Nephron (organoid): ENCODE data around the gene CTNNBIP1.

Experiments
- H3K27ac Mint-ChIP-seq, 3 experiments: 2 replicates each; pipeline ENCODE4 v1.8.0; 2020; ENCODE audit warnings: mixed read lengths in 3 of 3, mild to moderate bottlenecking in 2 of 3, moderate library complexity in 1 of 3
- H3K27me3 Mint-ChIP-seq: 2 replicates; pipeline ENCODE4 v1.8.0; 2021; ENCODE audit warnings: low read depth, mild to moderate bottlenecking, moderate library complexity, mixed read lengths
- H3K36me3 Mint-ChIP-seq: 2 replicates; pipeline ENCODE4 v1.8.0; 2020; ENCODE audit warnings: low read depth, mixed read lengths
- H3K4me1 Mint-ChIP-seq: 2 replicates; pipeline ENCODE4 v1.8.0; 2020; ENCODE audit warnings: mixed read lengths
- H3K4me3 Mint-ChIP-seq, 3 experiments: 2 replicates each; pipeline ENCODE4 v1.8.0; 2020; ENCODE audit warnings: mild to moderate bottlenecking in 3 of 3, mixed read lengths in 3 of 3, moderate library complexity in 2 of 3
- H3K9me3 Mint-ChIP-seq: 2 replicates; pipeline ENCODE4 v1.8.0; 2020; ENCODE audit warnings: mixed read lengths
- TF ChIP-seq, protein P1 (sequence below), 3 experiments: fragments of 200-600 bp; sonication (generic); IDR thresholded peaks; one replicate each; pipeline ENCODE4 v1.5.0; 2021; ENCODE audit warnings: antibody characterized with exemption in 3 of 3; ENCODE audit not compliant: unreplicated experiment in 3 of 3

Gene CTNNBIP1

DNA sequence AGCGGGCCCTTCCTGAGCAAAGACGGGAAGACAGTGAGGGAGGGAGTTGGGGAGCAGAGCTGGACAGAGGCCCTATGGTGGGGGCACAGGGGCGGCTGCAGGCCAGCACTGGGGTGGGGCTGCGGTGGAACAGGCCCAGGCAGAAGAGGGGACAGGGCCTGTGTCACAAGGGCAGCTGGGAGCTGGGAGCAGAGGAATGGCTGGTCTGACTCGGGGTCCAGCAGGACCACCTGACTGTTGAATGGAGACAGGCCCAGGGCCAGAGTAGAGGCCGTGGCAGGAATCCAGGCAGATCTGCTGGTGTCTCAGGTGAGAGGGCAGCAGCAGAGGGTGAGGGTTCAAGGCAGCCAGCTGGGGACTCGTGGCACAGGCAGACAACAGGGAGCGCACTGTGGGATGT lies 25.3 kb downstream of the CTNNBIP1 start:
- TF ChIP-seq, protein P1, sequence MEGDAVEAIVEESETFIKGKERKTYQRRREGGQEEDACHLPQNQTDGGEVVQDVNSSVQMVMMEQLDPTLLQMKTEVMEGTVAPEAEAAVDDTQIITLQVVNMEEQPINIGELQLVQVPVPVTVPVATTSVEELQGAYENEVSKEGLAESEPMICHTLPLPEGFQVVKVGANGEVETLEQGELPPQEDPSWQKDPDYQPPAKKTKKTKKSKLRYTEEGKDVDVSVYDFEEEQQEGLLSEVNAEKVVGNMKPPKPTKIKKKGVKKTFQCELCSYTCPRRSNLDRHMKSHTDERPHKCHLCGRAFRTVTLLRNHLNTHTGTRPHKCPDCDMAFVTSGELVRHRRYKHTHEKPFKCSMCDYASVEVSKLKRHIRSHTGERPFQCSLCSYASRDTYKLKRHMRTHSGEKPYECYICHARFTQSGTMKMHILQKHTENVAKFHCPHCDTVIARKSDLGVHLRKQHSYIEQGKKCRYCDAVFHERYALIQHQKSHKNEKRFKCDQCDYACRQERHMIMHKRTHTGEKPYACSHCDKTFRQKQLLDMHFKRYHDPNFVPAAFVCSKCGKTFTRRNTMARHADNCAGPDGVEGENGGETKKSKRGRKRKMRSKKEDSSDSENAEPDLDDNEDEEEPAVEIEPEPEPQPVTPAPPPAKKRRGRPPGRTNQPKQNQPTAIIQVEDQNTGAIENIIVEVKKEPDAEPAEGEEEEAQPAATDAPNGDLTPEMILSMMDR (IDR thresholded peaks at IDR 0.05; ENCODE audit: unreplicated experiment in 3 of 3) = no peak
- H3K9me3 Mint-ChIP-seq = no peaks in the 10 kb centered on the region
- peak overlapping the region; percentile 55 to 86 (median 72) for H3K27ac Mint-ChIP-seq
- H3K36me3 Mint-ChIP-seq = no peaks in the 10 kb centered on the region
- peak overlapping the region in 1 of 3 experiments; percentile 13 for H3K4me3 Mint-ChIP-seq
- H3K27me3 Mint-ChIP-seq = peaks cover 5% of the 10 kb centered on the region
- peaks cover 65% of the 10 kb centered on the region for H3K4me1 Mint-ChIP-seq

DNA sequence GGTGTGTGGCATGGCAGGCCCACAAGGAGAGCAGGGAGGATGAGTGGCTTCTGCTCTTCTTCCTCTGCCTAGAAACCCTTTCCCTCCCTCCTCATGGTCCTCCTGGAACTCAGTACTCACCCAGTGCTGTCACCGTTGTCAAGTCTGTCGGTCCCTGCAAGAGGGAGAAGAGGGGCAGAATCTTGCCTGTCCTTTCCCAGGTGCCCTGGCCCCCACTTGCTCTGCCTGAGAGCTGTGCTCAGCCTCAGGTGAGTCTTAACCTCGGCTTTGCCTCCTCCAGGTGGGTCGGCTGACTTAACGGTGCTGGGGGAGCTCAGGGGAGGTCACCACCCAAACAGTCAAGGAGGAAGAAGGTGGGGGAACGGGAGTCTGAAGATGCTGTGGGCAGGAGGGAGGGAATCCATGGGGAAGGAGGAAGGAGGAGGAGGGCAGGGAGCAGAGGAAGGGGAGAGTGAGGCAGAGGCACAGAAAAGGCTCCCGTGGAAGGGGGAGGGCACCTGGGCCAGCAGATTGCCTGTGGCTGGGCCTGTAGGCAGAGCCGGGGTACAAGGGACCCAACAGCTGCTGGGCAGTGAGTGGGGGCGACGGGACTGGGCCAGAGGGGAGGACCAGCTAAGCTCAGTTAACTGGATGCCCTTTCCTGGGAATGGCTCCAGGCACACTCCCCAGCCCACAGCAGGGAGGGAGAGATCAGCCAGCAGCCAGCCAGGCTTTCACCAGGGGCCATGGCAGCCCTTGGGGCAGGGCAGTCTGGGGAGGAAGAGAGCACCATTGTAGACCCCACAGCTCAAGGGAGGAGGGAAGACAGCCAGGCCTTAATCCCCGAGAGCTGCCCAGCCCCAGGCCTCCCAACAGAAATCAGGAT lies 26.3 kb downstream of the CTNNBIP1 start:
- H3K4me3 Mint-ChIP-seq = no peak overlapping the region
- H3K36me3 Mint-ChIP-seq = no peaks in the 10 kb centered on the region
- peak overlapping the region; percentile 55 to 86 (median 72) for H3K27ac Mint-ChIP-seq
- TF ChIP-seq, protein P1 (IDR thresholded peaks at IDR 0.05; ENCODE audit: unreplicated experiment in 3 of 3) = no peak
- no peaks in the 10 kb centered on the region for H3K9me3 Mint-ChIP-seq
- peaks cover 55% of the 10 kb centered on the region for H3K4me1 Mint-ChIP-seq
- H3K27me3 Mint-ChIP-seq = no peaks in the 10 kb centered on the region

DNA sequence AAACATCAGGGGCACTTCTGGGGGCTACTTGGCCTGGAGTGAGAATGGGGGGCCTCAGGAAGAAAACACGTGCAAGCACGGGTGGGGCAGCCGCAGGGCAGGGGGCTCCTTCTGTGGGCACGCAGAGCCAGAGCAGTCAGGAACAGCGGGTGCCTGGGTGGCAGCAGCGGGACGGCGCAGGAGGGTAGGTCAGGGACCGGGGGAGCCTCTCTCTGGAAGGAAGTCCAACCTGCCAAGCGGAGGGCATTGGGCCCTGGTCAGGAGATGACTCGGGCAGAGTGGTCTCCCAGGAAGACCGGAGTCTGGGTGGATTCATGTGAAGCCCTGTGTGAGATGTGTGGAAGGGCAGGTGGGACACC lies 27.1 kb downstream of the CTNNBIP1 start:
- Mint-ChIP-seq H3K27me3 (no peaks in the 10 kb centered on the region), H3K36me3 (no peaks in the 10 kb centered on the region), H3K4me3 (no peak overlapping the region), H3K27ac (peak overlapping the region; percentile 1 to 42 (median 9)), H3K9me3 (no peaks in the 10 kb centered on the region), H3K4me1 (peaks cover 52% of the 10 kb centered on the region)
- TF ChIP-seq, protein P1 (IDR thresholded peaks at IDR 0.05; ENCODE audit: unreplicated experiment in 3 of 3) = no peak

DNA sequence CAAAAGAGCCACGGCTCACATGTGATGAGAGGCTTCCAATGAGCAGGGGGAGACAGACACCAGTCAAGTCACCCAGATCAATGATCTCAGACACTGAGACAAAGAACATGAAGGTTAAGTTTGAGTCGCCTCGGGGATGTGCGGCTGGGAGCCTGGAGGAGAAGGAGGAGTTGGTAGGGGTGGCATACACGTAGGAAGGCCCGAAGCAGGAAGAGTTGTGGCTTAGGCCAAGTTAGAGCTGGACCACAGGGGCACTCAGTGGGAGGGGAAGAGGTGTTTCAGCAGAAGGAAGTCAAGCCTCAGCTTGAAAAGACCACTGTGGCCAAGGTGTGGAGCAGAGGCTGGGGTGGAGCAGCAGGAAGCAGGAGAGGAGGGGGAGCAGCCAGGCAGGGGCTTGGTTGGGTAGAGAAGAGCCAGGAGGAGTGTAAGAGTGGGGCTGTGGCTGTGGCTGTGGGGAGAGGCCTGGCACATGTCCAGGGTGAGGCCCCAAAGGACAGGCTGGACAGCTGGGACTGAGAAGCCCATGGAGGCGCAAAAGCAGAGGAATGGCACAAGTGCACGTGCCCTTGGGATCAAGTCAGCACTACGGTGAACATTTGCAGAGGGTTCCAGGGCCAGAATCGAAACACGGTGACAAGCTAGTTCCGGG lies 27.6 kb downstream of the CTNNBIP1 start:
- Mint-ChIP-seq H3K4me1 (peaks cover 54% of the 10 kb centered on the region), H3K9me3 (no peaks in the 10 kb centered on the region), H3K27me3 (no peaks in the 10 kb centered on the region), H3K27ac (peak overlapping the region in 2 of 3 experiments; percentile 1 to 9), H3K4me3 (no peak overlapping the region), H3K36me3 (no peaks in the 10 kb centered on the region)
- TF ChIP-seq, protein P1 (IDR thresholded peaks at IDR 0.05; ENCODE audit: unreplicated experiment in 3 of 3) = no peak

DNA sequence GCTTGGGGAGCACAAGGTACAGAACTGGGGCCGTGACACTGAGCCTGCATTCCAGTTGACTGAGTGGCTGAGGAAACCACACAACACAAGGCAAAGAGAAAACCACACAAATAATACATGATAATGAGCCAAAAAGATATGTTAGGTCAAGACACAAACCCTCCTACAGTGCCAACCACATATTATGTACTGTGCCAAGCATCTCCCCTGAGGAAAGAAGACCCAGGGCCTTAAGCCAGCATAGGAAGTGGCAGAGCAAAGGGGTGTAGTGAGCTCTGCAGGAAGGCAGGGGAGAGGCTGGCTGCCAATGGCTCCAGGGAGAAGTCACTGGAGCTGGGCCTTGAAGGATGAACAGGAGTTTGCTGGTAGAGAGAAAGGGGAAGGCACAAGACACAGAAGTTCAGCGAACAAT lies 28.2 kb downstream of the CTNNBIP1 start:
- TF ChIP-seq, protein P1 (IDR thresholded peaks at IDR 0.05; ENCODE audit: unreplicated experiment in 3 of 3) = no peak
- Mint-ChIP-seq H3K27me3 (no peaks in the 10 kb centered on the region), H3K9me3 (no peaks in the 10 kb centered on the region), H3K36me3 (no peaks in the 10 kb centered on the region), H3K27ac (peak overlapping the region; percentile 9 to 65 (median 9)), H3K4me1 (peaks cover 58% of the 10 kb centered on the region), H3K4me3 (no peak overlapping the region)
